Retinal pigment epithelial cell (primary cell): ENCODE data around the gene ZNF526.

ENCODE experiments used
- DNase-seq: peaks from one replicate; pipeline ENCODE4 v3.0.0-alpha.2; 2010; ENCODE audit warnings: low read depth
- H3K4me3 ChIP-seq: 2 replicates; pipeline ENCODE4 v1.5.1; 2011; ENCODE audit warnings: mild to moderate bottlenecking, low read length, control low read depth, moderate library complexity
- CTCF ChIP-seq: conservative IDR thresholded peaks from 2 replicates; pipeline ENCODE4 v1.5.1; 2011; ENCODE audit warnings: low read depth, low read length, control low read depth, inconsistent platforms

Gene ZNF526

DNA sequence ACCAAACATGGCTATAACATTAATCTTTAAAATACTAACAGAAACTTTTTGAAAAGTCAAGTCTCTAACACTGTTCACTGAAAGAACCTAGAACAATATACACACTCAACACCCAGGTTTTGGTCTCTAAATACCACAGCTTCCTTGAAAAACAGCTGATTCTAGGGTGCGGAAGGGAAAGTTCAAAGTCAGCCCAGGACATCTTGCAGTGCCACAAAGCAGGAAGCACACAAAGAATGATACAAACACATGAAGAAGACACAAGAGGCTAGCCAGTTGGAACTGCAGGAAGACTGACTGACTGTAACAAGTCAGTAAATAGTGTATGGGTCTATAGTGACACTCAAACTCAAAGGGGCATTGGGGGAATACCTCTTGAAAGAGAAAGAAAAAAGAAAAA lies 7.2 kb upstream of the ZNF526 start:
- TF ChIP-seq CTCF: no peak
- no peak for DNase-seq
- no peak overlapping the region for H3K4me3 ChIP-seq

- DNase-seq: no peak
- H3K4me3 ChIP-seq: no peak overlapping the region
- TF ChIP-seq CTCF: no peak
These were observed 5.2 kb upstream of the ZNF526 start for GRCh38 chr19:42214810-42215485.

DNA sequence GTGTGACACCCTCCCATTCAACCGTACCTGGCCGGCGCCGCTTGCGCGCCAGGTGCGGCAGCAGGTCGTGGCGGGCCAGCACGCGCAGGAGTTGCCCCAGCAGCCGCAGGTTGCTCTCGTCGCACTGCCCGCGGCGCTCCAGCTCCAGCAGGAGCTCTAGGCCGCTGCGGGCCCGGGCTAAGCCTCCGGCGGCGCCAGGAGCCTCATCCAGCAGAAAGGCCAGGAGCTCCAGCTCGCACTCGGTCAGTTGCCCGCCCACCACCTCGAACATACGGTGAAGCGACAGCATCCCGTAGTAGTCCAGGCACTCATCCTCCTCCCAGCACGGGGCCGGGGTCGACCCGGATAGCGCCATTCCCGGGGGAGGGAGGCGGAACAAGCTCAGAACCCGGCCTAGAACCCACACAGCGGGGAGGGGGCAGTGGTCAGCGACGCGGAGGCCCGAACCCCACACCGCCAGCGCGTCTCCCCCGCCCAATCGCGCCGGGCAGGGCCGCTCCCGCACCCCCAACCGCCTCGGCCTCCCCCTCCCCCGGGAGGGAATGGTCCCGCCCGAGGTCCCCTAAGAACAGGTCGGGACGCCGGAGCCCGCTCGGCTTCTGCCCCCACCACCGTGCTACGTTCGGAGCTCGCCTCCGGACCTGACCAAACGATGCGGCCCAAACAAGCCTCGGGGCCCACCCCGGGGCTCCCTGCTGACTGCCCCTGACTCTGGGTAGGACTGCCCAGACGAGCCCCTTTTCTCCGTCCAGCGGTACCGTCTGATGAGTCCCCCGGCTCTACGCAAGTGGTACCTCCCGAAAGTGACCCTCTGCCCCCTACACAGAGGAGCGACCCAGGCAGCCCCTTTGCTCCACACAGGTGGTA lies 3.2 kb upstream of the ZNF526 start:
- DNase-seq: no peak
- H3K4me3 ChIP-seq: peak overlapping the region; percentile 93
- TF ChIP-seq CTCF: no peak

DNA sequence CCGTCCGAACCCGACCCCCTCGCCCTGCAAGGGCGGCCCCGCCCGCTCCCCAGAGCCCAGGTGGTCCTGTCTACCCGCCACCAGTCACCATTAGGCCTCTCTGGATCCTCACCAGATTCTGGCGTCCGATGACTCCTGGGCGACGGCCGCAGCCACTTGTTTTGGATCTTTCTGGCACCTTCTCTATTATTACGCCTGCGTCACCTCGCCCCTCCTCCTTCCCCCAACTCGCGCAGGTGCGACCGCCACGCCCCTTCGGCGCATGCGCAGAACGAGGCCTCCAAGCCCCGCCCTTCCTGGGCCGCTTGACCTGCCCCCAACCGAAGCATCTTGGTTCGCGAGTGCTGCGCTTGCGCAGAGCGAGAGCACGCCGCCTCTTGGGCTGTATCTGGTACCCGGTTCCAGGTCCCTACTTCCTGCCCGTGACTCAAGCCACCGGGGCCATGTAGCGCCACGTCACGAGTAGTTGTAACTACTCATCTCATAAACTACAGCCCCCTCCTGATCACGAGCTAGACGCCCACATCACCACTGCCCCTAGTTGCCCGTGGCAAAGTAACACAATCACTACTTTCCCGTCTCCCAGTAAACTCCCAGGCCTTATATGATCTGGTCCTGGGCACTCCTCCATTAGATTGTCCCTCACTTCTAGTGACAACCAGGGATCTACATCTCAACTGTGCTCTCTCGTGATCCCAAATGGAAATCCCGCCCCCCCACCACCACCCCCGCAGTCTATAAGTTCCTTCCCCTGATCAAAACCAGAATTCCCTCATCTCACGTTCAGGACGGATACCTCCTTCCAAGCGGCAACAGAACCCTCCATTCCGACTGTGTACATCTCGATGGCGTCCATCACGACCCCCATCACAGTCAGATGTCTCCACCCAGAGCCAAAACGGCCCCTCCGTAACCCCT lies 2.3 kb upstream of the ZNF526 start, which contains the start of gene DEDD2:
DEDD2 (minus strand) TSS at position 158 of the 918 bp plus-strand sequence. CDS start 670 bp downstream, outside the sequence.
- TF ChIP-seq CTCF: no peak
- H3K4me3 ChIP-seq: peak within 1 kb of the TSS; percentile 93
- peak; percentile 89 for DNase-seq

DNA sequence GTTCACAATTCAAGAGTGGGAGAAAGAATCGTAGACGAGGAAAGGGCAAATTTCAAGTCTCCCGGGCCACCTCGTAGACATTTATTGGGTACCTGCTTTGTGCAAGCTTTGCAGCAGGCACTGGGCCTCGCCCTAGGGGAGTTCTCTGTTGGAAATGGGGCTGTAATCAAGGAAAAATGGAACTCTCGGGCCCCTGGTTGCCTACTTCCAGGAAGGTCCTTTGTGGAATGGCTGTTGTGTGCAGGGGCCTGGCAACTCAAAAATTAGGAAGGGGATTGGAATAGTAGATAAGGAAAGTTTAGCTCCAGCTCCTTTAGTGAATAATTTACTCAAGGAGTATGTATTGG lies 612 bp downstream of the ZNF526 start:
- no peak for DNase-seq
- no peak for TF ChIP-seq CTCF
- H3K4me3 ChIP-seq: peak overlapping the region; percentile 93

- H3K4me3 ChIP-seq: no peak overlapping the region
- TF ChIP-seq CTCF: no peak
- no peak for DNase-seq
These were observed 5.0 kb downstream of the ZNF526 start for GRCh38 chr19:42224940-42225717.
